RPMI8226 (cell line): ENCODE data around the gene CAMK1D.
"Not testable (repeated sequence)": the region's sequence is repeated elsewhere in the genome, so short reads cannot be mapped to it uniquely, and the experiment has no call there.

ENCODE experiments used
- DNase-seq: peaks from one replicate; pipeline ENCODE4 v3.0.0-alpha.2; 2015

The CAMK1D gene

GRCh38 chr10:12801214-12802087 lies 452.1 kb downstream of the CAMK1D start:
- no peak for DNase-seq

GRCh38 chr10:12803776-12804175 lies 454.4 kb downstream of the CAMK1D start:
- DNase-seq: no peak

- no peak for DNase-seq
Measured at GRCh38 chr10:12806228-12807095, 457.1 kb downstream of the CAMK1D start.

- no peak for DNase-seq
Measured at GRCh38 chr10:12807096-12807755, 457.9 kb downstream of the CAMK1D start.

DNA sequence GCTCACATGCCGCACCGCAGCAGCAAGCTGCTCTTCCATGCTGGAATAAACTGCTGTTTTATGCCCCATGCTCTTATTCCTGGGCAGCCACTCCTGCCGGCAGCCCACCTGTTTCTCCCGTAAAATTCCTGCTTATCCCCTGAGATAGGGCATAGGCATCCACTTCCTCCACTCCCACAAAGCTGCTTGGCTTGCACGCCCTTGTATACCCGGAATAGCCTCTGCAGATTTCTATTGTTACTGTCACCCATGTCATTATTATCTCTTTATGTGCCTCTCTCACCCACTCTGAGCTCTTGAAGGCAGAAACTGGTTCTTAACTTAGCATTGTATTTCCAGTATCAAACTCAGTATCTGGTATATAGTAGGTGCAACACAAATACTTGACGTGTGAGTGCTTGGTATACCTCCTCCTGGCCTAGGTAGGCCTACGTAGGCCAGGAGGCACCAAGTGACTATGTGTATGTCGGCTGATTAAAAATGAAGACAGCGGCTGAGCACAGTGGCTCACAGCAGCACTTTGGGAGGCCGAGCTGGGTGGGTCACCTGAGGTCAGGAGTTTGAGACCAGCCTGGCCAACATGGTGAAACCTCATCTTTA lies 458.8 kb downstream of the CAMK1D start:
- no peak for DNase-seq

- not testable (repeated sequence) for DNase-seq
Measured at GRCh38 chr10:12810046-12810445, 460.7 kb downstream of the CAMK1D start.

DNA sequence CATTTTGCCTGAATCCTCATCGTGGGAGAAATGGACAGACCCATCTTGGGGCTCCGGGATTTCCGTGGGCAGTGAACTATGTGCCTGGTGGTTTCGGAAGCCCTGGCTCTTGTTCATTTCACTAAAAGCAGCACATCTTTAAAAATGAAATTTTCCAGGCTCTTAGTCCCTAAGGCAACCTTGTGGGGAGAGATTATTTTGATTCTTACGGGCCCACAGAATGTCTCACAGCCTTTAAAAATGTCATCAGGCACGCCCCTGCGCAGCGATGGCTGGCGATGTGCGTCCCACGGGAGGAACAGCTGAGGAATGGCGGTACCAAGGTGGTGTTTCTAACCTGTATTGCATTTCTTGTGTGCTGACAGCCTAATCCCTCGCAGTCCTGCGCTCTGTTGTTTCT lies 462.5 kb downstream of the CAMK1D start:
- DNase-seq: no peak

DNA sequence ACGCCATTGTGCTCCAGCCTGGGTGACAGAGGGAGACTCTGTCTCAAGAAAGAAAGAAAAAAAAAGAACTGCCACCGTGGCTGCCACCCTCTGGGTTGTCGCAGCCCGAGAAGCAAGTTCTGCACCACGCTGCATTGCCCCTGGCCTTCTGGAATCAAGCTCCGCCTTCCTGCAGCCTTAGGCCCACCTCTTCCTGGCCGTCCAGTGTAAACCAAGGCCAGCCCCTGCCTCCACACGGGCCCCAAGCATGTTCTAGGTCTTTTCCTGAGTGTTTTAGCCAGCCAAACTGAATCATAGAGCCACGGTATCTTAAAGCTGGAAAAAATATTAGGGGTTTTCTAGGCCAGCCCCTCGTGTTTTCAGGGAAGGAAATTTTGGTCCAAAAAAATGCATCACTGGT lies 463.2 kb downstream of the CAMK1D start:
- DNase-seq: no peak

DNA sequence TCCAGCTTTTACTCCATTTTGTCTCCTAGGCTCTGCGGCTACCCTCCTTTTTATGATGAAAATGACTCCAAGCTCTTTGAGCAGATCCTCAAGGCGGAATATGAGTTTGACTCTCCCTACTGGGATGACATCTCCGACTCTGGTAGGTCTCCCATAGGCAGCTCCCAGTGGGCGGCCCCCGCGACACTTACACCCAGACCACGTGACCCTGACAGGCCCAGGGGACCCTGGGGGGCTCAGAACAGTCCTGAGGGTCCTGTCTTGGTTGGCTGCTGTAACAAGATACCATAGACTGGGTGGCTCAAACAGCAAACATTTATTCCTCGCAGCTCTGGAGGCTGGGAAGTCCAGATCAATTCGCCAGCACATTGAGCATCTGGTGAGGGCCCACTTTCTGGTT lies 464.8 kb downstream of the CAMK1D start:
- no peak for DNase-seq

- no peak for DNase-seq
Measured at GRCh38 chr10:12819071-12819470, 469.7 kb downstream of the CAMK1D start.

DNA sequence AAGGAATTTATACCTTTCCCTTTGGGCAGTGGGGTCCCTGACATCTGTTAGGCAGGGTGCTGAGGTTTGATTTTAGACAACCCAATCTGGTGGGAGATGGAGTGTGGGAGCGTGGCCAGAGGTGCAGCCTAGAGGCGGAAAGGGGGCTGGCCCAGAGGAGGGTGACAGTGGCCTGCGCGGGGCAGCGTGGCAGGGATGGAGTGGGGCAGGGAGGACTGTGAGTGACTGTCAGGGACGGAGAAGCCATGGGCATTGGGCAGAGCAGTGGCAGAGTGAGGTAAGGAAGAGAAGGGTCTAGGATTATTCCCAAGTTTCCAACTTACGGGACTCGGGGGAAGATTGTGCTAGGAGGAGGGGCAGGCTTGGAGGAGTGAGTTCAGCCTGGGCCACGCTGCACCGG lies 470.3 kb downstream of the CAMK1D start:
- DNase-seq: no peak

DNA sequence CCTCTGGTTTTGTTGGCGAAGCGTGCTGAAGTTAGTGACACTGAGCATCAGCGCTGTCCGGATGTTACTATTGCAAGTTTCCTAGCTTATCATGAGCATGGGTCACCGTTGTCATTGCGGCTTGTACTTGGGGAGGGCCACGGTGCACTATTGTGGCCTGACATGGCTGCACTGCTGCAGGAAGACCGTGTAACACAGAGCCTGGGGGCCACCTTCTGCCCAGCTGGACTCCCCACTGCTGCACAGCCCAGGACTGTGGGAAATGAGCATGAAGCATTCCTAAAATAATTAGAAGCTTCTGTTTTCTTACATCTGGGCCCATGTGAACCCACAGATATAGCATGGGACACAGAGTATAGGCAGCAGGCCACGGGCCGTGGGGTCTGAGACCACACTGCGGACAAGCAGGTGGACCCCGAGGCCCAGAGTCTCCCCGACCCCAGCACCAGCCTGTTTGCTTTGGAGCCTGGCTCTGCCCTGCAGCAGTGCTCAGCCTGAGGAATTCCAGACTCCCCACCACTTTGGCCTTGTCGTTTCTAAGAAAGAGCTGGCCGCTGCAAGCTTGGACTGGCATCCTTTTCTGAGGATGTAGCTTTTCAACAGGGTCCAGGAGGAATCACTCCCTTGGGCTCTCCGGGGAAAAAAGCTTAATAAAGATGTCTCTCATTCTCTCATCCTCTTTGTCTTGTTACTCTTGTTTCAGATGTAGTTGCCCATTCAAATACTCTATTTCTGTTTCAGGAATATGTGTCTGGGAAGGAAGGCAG lies 473.0 kb downstream of the CAMK1D start:
- DNase-seq: no peak

GRCh38 chr10:12822893-12823170 lies 473.5 kb downstream of the CAMK1D start:
- DNase-seq: no peak

DNA sequence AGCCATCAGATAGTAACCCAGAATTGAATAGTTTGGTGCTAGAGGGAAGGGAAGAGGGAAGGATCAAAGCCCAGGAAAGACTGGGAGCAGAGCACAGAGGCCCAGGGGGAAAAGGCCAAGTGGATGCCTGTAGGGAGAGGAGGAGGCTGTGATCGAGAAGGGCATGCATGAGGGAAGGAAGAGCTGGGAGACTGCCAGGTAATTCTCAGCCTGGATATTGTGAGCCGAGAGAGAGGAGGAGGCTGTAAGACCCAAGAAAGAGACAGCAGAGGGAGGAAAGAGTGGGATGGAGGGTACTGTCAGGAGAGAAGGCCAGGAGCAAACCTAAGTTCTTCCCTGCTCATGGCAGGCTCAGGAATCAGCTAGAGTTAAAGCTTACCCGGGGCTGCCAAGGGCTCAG lies 474.0 kb downstream of the CAMK1D start:
- no peak for DNase-seq

- no peak for DNase-seq
Measured at GRCh38 chr10:12825260-12825849, 476.0 kb downstream of the CAMK1D start.

DNA sequence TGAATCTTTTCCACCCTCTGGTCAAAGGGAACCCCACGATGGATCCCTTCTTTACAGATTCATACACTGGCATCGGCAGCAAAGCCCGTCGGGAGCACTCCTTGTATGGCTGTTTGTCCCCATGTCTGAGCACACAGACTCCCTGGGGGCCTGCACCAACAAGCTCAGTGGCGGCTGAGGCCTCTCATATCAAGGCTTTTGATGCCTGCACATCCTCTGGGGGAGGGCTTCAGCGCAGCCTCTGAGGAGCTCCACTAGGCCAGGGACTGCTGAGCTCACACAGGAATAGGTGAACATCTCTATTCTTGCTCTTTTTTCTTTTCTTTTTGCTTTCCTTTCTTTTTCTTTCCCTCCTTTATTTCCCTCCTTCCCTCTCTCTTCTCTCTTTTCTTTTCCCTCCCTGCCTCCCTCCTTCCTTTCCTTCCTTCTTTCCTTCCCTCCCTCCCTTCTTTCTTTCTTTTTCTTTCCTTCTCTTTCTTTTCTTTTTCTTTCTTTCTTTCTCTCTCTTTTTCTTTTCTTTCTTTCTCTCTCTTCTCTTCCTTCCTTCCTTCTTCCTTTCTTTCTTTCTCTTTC lies 477.5 kb downstream of the CAMK1D start:
- DNase-seq: no peak

- DNase-seq: no peak
Measured at GRCh38 chr10:12828736-12829135, 479.4 kb downstream of the CAMK1D start.

DNA sequence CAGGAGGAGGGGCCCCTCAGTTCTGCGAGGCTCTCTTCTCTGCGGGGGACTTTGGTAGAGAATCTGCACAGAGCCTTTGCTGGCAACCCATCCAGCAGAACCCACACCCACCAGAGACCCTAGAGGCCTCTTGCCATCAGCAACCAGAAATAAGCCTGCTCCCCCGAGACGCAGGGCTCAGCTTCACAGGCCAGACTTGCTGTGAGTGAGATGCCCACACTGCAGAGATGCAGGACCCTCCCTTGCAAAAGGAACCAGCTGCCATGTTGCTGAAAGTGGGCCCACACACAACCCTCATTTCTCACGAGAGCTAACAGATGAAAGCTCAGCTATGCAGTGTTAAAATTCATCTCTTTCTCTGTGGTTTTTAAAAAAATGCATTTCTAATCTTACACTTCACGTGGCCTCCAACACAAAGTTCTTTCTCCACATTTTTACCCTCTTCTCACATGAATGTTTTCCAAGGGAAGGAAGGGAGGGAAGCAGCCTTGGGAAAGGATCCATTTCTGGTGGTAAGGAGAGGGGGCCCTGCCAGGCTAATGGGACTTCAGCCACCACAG lies 480.6 kb downstream of the CAMK1D start:
- no peak for DNase-seq

DNA sequence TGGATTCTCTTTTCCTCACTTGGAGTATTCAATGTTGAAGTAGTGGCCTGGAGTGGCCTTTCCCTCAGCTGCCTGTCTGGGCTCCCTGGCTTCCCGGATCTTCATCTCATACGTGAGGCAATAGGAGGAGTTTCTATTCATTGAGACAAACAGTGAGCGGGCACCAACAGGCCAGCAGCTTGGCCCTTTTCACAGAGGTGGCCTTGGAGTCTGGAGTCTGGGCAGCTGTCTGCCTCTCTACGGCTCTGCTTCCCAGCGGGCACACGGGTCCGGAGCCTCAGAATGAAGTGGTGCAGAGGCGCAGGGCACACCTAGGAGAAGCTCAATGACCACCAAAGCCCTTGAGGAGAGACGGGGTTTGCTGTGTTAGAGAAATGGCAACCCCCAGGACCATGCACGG lies 482.7 kb downstream of the CAMK1D start:
- no peak for DNase-seq

DNA sequence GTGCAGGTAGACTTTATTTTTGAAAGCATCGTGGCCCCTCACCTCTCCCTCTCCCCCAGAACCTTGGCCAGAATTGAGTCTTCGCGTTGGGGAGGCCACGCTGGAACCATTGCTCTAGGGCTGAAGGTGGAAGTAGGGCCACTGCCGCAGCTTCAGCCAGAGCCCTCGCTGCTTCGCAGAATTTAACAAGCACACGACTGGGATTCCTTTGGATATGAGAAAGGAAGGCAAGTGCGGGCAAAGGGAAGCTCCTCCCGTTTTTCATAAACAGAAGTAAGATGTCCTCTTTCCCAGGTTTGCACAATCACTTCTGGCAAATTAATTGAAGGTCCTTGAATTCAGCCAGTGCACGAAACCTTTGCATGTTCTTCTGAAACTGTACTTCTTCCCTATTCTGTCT lies 484.1 kb downstream of the CAMK1D start:
- DNase-seq: no peak

DNA sequence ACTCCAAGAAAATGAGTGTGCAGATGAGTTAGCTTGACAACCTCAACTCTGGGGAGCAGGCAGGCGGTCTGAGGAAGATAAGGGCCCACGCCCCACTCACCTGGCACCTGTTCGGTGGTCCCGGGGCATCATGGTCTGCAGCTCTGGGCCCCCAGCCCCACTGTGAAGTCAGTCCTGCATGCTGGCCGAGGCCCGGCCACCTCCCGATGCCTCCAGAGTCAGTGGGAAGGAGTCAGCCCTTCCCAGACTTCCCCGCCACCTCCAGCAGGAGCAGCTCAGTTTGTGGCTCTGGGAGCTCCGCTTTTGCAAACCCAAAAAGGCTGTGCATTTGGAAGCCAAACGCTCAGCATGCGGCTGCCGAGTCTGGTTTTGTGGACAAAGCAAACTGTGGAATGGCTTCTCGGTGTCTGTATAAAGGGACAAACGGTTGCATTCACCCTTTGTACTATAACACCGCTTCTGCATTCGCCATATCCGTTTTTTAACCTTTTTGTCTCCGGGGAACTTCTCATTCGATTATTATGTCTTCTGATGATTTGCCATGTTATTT lies 484.8 kb downstream of the CAMK1D start:
- no peak for DNase-seq
